ENCODE data around the gene ADI1.

GRCh38 chr2:3543023-3543683 is 23.8 kb upstream of the ADI1 start:
- TF ChIP-seq MAX (IDR thresholded peaks at IDR 0.05; ENCODE audit: low read depth) (no peak), CTCF (IDR thresholded peaks at IDR 0.05) (no peak)

Data from SK-N-SH (cell line).